Activated CD4-positive, alpha-beta T cell treated with anti-CD3 and anti-CD28 coated beads, Interleukin-2, amount 10 ng/mL, durations not matched to agents 24 days and 14 days (primary cell): ENCODE measurements around the gene MIPEP. TPM values are rescaled to one million over a fixed set of nuclear protein-coding genes. Genes with fewer than 3 reads are reported as not detected.
A peak's percentile ranks its signal among the peaks of the same experiment; 100 is the strongest.

ENCODE experiments used
- DNase-seq: peaks from one replicate; pipeline ENCODE4 v3.0.0; 2022
- H3K27ac Mint-ChIP-seq: one replicate; pipeline ENCODE4 v1.8.0; 2022; ENCODE audit warnings: mild to moderate bottlenecking, mixed read lengths
- H3K27me3 Mint-ChIP-seq: one replicate; pipeline ENCODE4 v1.8.0; 2022; ENCODE audit warnings: mixed read lengths
- H3K36me3 Mint-ChIP-seq: one replicate; pipeline ENCODE4 v1.8.0; 2022; ENCODE audit warnings: low read depth, mild to moderate bottlenecking, mixed read lengths
- H3K4me1 Mint-ChIP-seq: one replicate; pipeline ENCODE4 v1.8.0; 2021; ENCODE audit warnings: mixed read lengths
- H3K4me3 Mint-ChIP-seq: one replicate; pipeline ENCODE4 v1.8.0; 2022; ENCODE audit warnings: mild to moderate bottlenecking, moderate library complexity, mixed read lengths
- H3K9me3 Mint-ChIP-seq: one replicate; pipeline ENCODE4 v1.8.0; 2021; ENCODE audit warnings: mixed read lengths
- intact Hi-C: fragments of 100-400 bp; cut with micrococcal nuclease; formaldehyde crosslinking; loops from one replicate; pipeline ENCODE4 v1.15.1; 2023
- total RNA-seq: library from RNA; stranded (reverse); gene quantifications from 2 replicates; pipeline ENCODE4 v1.2.3, GENCODE V29; 2022

MIPEP gene
- total RNA-seq, 1 donor from 2014 or later = 10.9 TPM

DNA sequence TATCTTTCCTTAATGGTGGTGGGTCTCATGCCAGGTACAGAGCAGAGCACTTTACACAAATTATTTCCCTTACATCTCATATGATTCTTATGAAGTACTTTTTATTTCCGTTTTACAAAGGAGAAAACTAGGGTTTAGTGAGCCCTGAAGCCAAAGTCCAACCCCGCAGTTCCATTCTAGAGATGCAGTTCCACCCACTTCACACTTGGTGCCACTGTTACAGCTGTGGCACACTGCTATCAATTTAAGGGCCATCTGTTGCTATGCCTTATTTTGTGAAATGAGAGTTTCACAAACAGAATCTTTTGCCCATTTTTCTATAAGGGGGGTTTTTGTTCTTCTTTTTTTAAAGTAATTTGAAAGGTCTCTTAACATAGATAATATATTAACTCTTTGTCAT is 12.9 kb downstream of the MIPEP start:
- Mint-ChIP-seq H3K27ac (no peak overlapping the region), H3K4me1 (no peaks in the 10 kb centered on the region), H3K36me3 (peaks cover 2% of the 10 kb centered on the region), H3K27me3 (no peaks in the 10 kb centered on the region), H3K9me3 (no peaks in the 10 kb centered on the region), H3K4me3 (no peak overlapping the region)
- DNase-seq = peak; percentile 55
- intact Hi-C loops = no loop called here

DNA sequence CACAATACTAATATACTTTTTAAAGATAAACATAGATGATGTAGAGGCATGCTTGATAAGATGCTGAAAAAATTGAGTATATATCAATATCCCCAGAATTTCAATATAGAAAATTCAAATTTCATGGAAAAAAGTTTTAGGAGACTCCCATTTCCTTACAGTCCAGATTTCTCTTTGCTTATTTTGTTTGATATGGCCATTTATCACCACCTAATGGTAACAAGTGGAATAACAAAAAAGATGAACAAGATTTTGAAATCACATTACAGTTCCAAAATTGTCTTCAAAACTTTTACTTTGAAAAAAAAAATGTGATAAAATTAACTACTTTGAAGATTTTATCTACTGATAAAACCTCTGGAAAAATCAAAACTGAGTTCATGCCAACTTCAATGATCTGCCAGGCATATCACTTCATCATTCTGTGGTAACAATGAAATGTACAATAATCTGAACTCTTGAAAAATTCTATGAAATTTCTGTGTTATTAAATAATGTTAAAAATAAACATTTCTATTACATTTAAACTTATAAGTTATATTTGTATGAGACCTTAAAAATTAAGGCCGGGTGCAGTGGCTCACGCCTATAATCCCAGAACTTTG is 17.5 kb downstream of the MIPEP start:
- DNase-seq = peak; percentile 38
- intact Hi-C loops = loop anchor here (1.0 to 5.0 kb wide), 2 partner anchors 154 to 405 kb away; no protein-coding TSS in a partner anchor
- Mint-ChIP-seq H3K4me3 (no peak overlapping the region), H3K9me3 (no peaks in the 10 kb centered on the region), H3K4me1 (no peaks in the 10 kb centered on the region), H3K36me3 (no peaks in the 10 kb centered on the region), H3K27me3 (no peaks in the 10 kb centered on the region), H3K27ac (no peak overlapping the region)

DNA sequence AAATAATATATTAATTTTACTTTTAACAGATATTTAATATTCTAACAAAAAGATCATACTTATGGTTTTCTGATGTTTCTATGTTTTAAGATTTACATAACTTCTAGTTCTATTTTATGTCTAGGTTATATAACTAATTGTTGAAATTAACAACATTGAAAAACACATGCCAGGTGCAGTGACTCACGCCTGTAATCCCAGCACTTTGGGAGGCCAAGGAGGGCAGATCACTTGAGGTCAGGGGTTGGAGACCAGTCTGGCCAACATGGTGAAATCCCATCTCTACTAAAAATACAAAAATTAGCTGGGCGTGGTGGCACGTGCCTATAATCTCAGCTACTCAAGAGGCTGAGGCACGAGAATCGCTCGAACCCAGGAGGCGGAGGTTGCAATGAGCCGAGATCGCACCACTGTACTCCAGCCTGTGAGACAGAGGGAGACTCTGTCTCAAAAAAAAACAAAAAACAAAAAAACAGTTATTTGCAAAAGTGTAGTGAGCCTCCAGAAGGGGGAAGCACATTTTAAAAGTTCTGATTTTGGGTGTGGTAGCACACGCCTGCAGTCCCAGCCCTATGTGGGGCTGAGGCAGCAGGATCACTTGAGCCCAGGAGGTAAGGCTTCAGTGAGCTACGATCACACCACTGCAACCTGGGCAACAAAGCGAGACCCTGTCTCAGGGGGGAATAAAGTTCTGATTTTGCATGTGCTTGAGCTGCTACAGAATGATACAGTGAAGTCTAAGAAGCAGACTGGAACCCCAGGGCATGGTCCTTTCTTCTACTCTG is 18.7 kb downstream of the MIPEP start:
- intact Hi-C loops = loop anchor here (1.0 to 5.0 kb wide), 2 partner anchors 153 to 404 kb away; no protein-coding TSS in a partner anchor
- H3K9me3 Mint-ChIP-seq = no peaks in the 10 kb centered on the region

DNA sequence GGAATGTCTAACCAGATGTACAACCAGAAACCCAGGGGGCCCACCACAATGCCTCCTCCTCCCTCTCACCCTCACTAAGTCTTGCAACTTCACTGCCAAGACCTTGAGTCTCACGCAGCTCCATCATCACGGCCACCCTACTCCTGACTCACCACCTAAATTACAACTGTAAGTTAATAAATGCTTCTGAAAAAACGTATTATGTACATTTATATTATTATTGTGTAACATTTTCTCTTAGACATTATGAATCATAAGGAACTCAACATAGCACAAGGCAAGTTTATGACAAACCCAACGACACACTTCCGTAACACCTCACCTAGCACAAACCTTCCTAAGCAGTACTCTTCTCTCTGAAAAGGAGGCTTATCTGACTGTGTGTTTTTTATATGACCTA is 20.7 kb downstream of the MIPEP start:
- H3K36me3 Mint-ChIP-seq = no peaks in the 10 kb centered on the region

More for the DNA sequence above, 18.7 kb downstream of the MIPEP start:
- H3K4me3 Mint-ChIP-seq = no peak overlapping the region
- H3K27ac Mint-ChIP-seq = no peak overlapping the region
- H3K27me3 Mint-ChIP-seq = no peaks in the 10 kb centered on the region
- no peaks in the 10 kb centered on the region for H3K36me3 Mint-ChIP-seq
- H3K4me1 Mint-ChIP-seq = no peaks in the 10 kb centered on the region
- no peak for DNase-seq

DNA sequence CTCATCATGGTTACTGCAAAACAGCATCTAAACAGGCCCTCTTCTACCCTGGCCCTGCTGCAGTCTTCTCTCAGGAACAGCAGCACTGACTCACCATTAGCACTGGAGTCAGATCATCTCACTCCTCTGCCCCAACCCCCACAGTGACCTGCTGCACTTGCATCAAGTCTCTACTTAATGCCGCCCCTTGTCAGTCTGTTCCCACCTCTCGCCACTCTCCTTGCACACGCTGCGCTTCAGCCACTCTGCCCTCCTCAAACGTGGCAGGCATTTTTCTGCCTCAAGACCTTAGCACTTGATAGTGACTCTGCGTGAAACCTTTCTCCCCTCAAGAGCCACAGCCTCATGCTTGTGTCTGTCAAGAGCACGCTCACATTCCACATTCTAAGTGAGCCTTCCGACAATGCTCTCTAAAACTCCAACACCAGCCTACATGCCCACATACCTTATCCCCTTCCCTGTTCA is 22.1 kb downstream of the MIPEP start:
- H3K36me3 Mint-ChIP-seq = no peaks in the 10 kb centered on the region
- H3K27me3 Mint-ChIP-seq = no peaks in the 10 kb centered on the region
- intact Hi-C loops = no loop called here
- H3K4me3 Mint-ChIP-seq = no peak overlapping the region
- H3K27ac Mint-ChIP-seq = no peak overlapping the region
- no peak for DNase-seq
- no peaks in the 10 kb centered on the region for H3K9me3 Mint-ChIP-seq
- H3K4me1 Mint-ChIP-seq = no peaks in the 10 kb centered on the region

More for the DNA sequence above, 20.7 kb downstream of the MIPEP start:
- Mint-ChIP-seq H3K9me3 (no peaks in the 10 kb centered on the region), H3K27me3 (no peaks in the 10 kb centered on the region), H3K4me3 (no peak overlapping the region), H3K27ac (no peak overlapping the region), H3K4me1 (no peaks in the 10 kb centered on the region)
- intact Hi-C loops = no loop called here
- no peak for DNase-seq

DNA sequence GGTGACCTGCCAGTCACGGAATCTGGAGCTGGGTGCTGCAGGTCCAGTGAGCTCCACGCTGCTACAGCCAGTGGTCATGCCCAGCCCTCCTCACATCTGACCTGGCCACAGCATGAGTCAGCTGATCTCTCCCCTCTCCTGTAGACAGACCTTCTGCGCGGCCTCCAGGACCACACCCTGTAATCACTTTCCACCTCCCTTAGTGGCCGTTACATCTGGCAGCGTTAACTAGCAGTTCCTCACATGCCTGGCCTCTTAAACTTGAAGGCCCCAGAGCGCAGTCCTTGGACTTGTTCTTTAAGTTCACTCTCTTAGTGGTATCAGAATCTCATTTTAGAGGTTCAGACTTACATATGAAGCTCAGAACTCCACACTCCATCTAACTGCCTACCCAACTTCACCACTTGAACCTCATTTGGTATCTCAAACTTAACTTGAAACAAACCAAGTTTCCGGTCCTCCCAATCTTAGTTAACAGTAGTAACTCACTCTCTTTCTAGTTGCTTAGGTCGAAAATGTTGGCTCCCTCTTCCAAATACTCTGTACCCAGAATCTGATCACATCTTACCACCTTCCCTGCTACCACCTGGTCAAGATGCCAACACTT is 22.7 kb downstream of the MIPEP start:
- H3K27ac Mint-ChIP-seq = no peak overlapping the region
- DNase-seq = no peak
- H3K4me1 Mint-ChIP-seq = no peaks in the 10 kb centered on the region
- intact Hi-C loops = no loop called here
- no peaks in the 10 kb centered on the region for H3K27me3 Mint-ChIP-seq
- no peaks in the 10 kb centered on the region for H3K36me3 Mint-ChIP-seq
- no peak overlapping the region for H3K4me3 Mint-ChIP-seq
- no peaks in the 10 kb centered on the region for H3K9me3 Mint-ChIP-seq

DNA sequence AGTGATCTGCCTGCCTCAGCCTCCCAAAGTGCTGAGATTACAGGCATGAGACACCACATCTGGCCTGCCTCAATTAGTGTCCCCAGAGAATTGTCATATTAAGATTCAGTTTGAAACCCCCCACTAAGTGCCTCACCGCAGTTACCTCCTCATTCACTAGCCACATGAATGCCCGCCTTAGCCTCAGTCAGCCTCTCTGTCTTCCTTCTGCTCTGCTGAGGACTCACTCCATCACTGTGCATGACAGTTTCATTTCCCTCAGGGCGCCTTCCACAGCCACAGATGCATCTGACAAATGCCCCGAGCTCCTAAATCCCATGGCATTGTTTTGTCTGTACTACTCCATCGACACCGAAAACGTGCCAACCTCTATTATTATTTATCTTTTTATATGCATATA is 23.3 kb downstream of the MIPEP start:
- Mint-ChIP-seq H3K27me3 (no peaks in the 10 kb centered on the region), H3K27ac (no peak overlapping the region), H3K4me3 (no peak overlapping the region), H3K9me3 (no peaks in the 10 kb centered on the region), H3K4me1 (no peaks in the 10 kb centered on the region), H3K36me3 (no peaks in the 10 kb centered on the region)
- DNase-seq = no peak
- intact Hi-C loops = no loop called here

DNA sequence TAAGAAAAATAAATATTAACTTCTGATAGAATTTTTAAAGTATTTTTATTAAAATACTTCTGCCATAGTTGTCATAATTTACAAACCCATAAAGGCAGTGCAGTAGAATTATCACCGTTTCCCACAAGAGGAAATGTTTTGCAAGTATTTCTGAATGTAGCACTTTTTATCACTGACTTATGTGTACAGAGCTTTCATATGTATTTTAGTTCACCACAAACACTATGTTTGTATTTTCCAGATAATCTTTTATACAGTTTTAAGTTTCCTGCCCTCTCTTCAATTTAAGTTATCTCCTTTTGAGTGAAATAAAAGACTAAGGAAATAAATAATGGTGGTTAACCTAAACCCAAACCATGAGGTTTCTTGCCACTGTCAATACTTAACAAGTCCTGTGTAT is 24.2 kb downstream of the MIPEP start:
- H3K4me1 Mint-ChIP-seq = no peaks in the 10 kb centered on the region
- no peaks in the 10 kb centered on the region for H3K36me3 Mint-ChIP-seq
- H3K4me3 Mint-ChIP-seq = no peak overlapping the region
- H3K27me3 Mint-ChIP-seq = no peaks in the 10 kb centered on the region
- H3K27ac Mint-ChIP-seq = no peak overlapping the region
- no peaks in the 10 kb centered on the region for H3K9me3 Mint-ChIP-seq
- DNase-seq = no peak
- intact Hi-C loops = no loop called here

DNA sequence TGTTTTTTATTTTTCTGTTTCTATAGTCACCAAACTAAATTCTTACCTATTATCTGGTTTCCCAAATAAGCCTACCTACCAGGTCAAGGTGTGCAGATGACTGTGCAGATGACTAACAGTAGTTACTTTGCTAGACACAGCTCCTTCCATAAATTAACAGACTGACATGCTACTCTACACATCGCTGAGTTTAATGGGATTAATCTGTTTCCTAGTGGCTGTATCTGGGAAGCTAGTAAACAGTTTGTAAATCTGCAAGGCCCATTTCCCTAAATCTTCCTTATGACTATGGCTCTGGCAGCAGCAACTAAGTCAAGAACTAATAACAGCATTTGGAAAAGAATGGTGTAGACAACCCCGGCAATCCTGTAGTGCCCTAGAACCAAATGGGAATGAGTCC is 27.9 kb downstream of the MIPEP start:
- no peak for DNase-seq
- Mint-ChIP-seq H3K27ac (no peak overlapping the region), H3K9me3 (no peaks in the 10 kb centered on the region), H3K27me3 (no peaks in the 10 kb centered on the region), H3K4me3 (no peak overlapping the region), H3K36me3 (no peaks in the 10 kb centered on the region), H3K4me1 (peaks cover 4% of the 10 kb centered on the region)
- intact Hi-C loops = no loop called here

DNA sequence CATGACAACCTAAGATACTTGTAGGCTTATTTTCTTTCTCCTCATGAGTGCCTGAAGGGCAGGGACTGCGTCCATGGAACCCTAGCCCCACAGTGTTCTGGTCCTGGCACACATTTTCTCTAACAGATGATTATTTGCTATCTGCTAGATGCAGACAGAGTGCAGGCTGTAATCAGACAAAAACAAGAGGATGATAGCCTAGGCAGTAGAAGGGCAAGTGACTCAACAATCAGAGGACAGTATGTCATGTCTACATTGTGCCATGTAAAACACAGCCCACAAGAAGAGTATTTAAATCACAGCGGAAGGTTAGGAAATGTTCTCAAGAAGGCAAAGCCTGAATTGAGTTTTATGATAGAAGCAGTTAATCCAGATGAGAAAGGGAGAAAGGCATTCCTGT is 29.3 kb downstream of the MIPEP start:
- intact Hi-C loops = no loop called here
- no peaks in the 10 kb centered on the region for H3K36me3 Mint-ChIP-seq
- H3K9me3 Mint-ChIP-seq = no peaks in the 10 kb centered on the region

DNA sequence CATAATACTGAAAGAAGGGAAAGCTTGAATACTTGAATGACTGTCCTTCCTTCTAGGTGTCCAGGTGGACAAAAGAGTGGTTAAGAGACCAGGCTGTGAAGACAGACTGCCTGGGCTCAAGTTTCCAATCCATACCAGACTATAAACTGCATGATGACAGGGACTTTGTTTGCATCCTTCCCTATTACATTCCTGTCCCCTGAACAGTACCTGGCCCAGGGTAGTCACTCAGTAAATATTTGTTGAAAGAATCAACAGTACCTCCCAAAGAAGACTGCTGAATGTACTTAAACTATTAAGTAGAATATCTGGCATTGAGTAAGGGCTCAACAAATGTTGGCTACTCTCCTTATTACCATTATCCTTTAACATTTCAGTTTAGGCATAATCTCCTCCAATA is 29.7 kb downstream of the MIPEP start:
- Mint-ChIP-seq H3K36me3 (no peaks in the 10 kb centered on the region), H3K4me1 (peaks cover 4% of the 10 kb centered on the region), H3K4me3 (no peak overlapping the region), H3K9me3 (no peaks in the 10 kb centered on the region), H3K27ac (no peak overlapping the region), H3K27me3 (no peaks in the 10 kb centered on the region)
- DNase-seq = no peak
- intact Hi-C loops = no loop called here

More for the DNA sequence above, 29.3 kb downstream of the MIPEP start:
- H3K27ac Mint-ChIP-seq = no peak overlapping the region
- no peaks in the 10 kb centered on the region for H3K27me3 Mint-ChIP-seq
- H3K4me3 Mint-ChIP-seq = no peak overlapping the region
- DNase-seq = no peak
- peaks cover 4% of the 10 kb centered on the region for H3K4me1 Mint-ChIP-seq

DNA sequence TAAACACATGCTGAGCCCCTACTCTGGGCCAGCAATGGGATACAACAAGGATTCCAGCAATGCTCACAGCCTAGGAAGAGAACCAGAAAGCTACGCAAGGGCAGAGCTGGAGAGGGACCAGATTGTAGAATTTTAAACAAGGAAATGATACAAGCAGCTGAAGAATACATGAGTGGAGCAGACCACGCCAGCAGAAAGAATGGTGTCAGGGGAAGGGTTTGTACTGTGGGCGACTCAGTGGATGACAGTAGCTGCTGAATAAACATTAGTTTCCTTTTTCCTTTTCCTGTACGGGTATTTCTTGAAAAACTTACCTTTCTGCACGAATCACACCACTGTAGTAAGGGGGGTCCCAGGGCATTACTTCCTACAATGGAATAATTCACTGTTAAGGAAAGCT is 30.7 kb downstream of the MIPEP start:
- H3K27ac Mint-ChIP-seq = no peak overlapping the region
- H3K27me3 Mint-ChIP-seq = no peaks in the 10 kb centered on the region
- H3K36me3 Mint-ChIP-seq = no peaks in the 10 kb centered on the region
- intact Hi-C loops = no loop called here
- no peak overlapping the region for H3K4me3 Mint-ChIP-seq
- no peaks in the 10 kb centered on the region for H3K9me3 Mint-ChIP-seq
- DNase-seq = no peak
- H3K4me1 Mint-ChIP-seq = peaks cover 4% of the 10 kb centered on the region

DNA sequence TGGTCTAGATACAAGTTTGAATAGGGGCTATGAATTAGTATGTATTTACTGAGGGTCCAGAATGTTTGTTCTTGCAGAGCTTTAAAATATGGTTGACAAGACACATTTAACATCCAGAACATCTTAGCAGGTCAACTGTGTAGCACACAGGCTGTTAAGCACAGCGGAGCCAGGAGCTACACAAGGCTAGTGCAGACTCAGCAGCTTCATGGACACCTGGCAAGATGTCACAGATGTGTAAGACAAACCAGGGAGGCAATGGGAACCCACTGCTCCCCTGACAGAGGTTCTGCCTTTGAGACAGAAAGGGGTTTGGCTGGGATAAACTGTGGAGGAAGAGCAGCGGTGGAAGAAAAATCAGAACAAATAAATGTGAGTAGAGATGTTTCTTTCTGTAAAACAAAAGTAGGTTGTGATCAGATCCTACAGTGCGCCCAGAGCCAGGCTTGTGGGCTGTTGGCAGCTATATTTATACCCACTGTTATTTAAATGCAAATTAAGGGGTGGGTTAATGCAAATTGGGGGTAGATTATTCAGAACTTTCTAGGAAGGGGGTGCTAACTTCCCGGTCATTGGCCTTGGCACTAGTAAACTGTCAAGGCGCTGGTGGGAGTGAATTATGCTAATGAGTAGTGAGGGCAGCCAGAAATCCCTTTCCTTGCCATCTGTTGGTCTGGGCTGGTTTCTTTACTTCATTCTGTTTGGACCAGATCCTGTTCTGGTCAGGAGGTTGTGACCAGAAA is 33.0 kb downstream of the MIPEP start:
- Mint-ChIP-seq H3K9me3 (no peaks in the 10 kb centered on the region), H3K27me3 (no peaks in the 10 kb centered on the region), H3K36me3 (no peaks in the 10 kb centered on the region), H3K27ac (no peak overlapping the region), H3K4me3 (no peak overlapping the region), H3K4me1 (peaks cover 4% of the 10 kb centered on the region)
- intact Hi-C loops = no loop called here
- no peak for DNase-seq

DNA sequence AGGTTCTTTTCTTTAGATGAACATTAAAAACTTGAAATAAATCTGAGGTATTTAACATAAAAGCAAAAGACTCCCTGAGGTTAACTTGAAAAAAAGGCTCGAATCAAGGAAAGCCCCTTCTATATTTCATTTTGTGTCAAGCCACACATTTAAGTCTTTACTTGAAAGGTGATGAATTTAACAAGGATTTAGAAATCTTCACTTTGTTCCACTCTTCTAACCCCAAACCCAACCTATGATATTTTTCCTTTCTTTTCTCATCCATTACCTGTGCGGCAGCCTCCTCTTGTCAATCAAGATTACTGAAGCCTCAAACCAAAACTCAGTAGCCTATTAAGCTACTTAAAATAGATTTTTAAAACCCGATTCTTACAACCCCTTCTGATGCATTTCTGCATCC is 33.8 kb downstream of the MIPEP start:
- H3K9me3 Mint-ChIP-seq = no peaks in the 10 kb centered on the region
- H3K4me1 Mint-ChIP-seq = peaks cover 4% of the 10 kb centered on the region
- H3K27me3 Mint-ChIP-seq = no peaks in the 10 kb centered on the region
- intact Hi-C loops = no loop called here
- H3K36me3 Mint-ChIP-seq = no peaks in the 10 kb centered on the region
- no peak overlapping the region for H3K27ac Mint-ChIP-seq
- no peak overlapping the region for H3K4me3 Mint-ChIP-seq
- no peak for DNase-seq
